ENCODE data around the gene BIVM.

DNA sequence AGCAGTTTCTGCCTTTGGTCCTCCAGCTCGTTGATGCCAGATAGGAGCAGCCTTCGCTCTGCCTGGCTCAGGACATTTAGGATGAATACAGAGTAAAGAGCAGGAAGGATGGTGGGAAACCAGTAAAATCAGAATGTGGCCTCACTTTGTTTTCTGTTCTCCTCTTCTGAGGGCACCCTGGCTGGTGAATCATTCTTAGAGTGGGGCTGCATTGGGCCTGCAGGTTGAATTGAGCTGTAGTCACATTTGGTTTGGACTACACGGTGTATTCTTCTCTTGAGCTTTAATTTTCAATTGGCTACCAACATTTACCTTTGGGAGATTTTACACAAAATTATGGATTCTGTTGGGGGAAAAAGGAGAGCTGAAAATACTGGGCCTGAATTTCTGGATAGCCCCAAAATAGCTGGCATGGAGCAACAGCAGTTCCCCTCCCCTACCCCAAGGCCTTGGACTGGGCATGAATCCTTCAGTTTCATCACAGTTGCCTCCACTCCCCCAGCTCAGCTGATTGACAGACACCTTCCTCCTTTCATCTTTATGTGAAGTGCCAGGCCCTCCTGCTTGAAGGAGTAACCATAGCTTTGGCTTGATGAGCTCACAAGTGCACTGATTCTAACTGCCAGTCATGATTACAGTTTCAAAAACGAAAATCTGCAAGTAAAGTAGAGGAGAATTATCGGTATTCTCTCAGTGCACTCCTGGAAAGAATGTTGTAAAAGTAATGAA is 71.2 kb downstream of the BIVM start:
- TF ChIP-seq POLR2AphosphoS5 (IDR thresholded peaks at IDR 0.05; ENCODE audit: borderline replicate concordance, low read depth, low read length) (no peak), EZH2 (IDR thresholded peaks at IDR 0.05) (no peak)

All from SK-N-MC (cell line).